ENCODE data around the gene CRHR1. TPM values are rescaled to one million over a fixed set of nuclear protein-coding genes. Genes with fewer than 3 reads are reported as not detected.

CRHR1 gene
- total and polyA plus RNA-seq, 2 of the 4 experiments (the other 2 are of a cell fraction) = not detected

GRCh38 chr17:45775576-45776011, 8.5 kb upstream of the CRHR1 start:
- dilution Hi-C loops (cut with HindIII; ENCODE audit: low sequenced_read_pairs, unreplicated experiment) = no loop called here
- ChIA-PET POLR2A (ENCODE audit: unreplicated experiment) (no interaction called here), CTCF (no interaction called here)

More at GRCh38 chr17:45775576-45776011, 8.5 kb upstream of the CRHR1 start:
- H2BK120ac ChIP-seq (ENCODE audit: low read depth, low read length) = no peak overlapping the region
- no peaks in the 10 kb centered on the region for H4K20me1 ChIP-seq (ENCODE audit: insufficient read depth, low read length)
- H2BK5ac ChIP-seq (ENCODE audit: low read depth, low read length, poor library complexity, severe bottlenecking) = no peak overlapping the region
- H3K23ac ChIP-seq (ENCODE audit: low read depth, low read length) = no peak overlapping the region
- H2AK9ac ChIP-seq (replicated peaks; ENCODE audit: low read depth, low read length, poor library complexity) = no peak overlapping the region
- intact Hi-C loops (cut with micrococcal nuclease) (no loop called here), in situ Hi-C loops (cut with MboI; ENCODE audit: low sequenced_read_pairs) (no loop called here)
- no peak overlapping the region for H3K14ac ChIP-seq (replicated peaks; ENCODE audit: low read depth, low read length)
- H3K9me1 ChIP-seq (ENCODE audit: insufficient read depth, low read length) = no peaks in the 10 kb centered on the region; the same call in 1 of the 2 replicates
- H2AK5ac ChIP-seq (ENCODE audit: low read depth, low read length) = no peak overlapping the region
- H3K4me1 ChIP-seq (ENCODE audit: control insufficient read depth, insufficient read depth, low read length) = no peaks in the 10 kb centered on the region
- no peaks in the 10 kb centered on the region for H3K9me3 ChIP-seq (ENCODE audit: control insufficient read depth, insufficient read depth, low read length)
- no peak overlapping the region for H2BK15ac ChIP-seq (ENCODE audit: low read depth, low read length)
- no peak overlapping the region for H3K4me3 ChIP-seq (ENCODE audit: insufficient read depth, low read depth, low read length)
- no peak overlapping the region for H3K4me2 ChIP-seq (ENCODE audit: low read depth, low read length)
- no peak overlapping the region for H3K18ac ChIP-seq (ENCODE audit: low read depth, low read length)
- H3K9ac ChIP-seq (ENCODE audit: low read depth, low read length) = no peak overlapping the region
- no peak for ATAC-seq (ENCODE audit: low read depth)
- no peak overlapping the region for H2BK20ac ChIP-seq (ENCODE audit: low read depth, low read length)
- H3K27me3 ChIP-seq (ENCODE audit: control insufficient read depth, insufficient read depth, low read length) = peaks cover 17% of the 10 kb centered on the region
- H3K36me3 ChIP-seq (ENCODE audit: control insufficient read depth, insufficient read depth, low read length) = no peaks in the 10 kb centered on the region
- no peak overlapping the region for H4K91ac ChIP-seq (ENCODE audit: insufficient read depth, low read depth, low read length)
- no peak overlapping the region for H2AFZ ChIP-seq (replicated peaks; ENCODE audit: low read length, poor library complexity)
- DNase-seq = no peak
- BruUV-seq (replicated peaks) = no TSS peak
- TF ChIP-seq RAD21 (IDR thresholded peaks at IDR 0.05; ENCODE audit: low read length) = no peak
- no peak for TF ChIP-seq BHLHE40 (IDR thresholded peaks at IDR 0.05; ENCODE audit: low read depth, low read length)
- TF ChIP-seq CTCF (conservative IDR thresholded peaks at IDR 0.05; ENCODE audit: low read depth, low read length) = no peak
- no peak for TF ChIP-seq RFX5 (IDR thresholded peaks at IDR 0.05; ENCODE audit: low read depth, low read length)
- TF ChIP-seq ELK1 (IDR thresholded peaks at IDR 0.05; ENCODE audit: borderline replicate concordance, low read depth, low read length) = no peak
- no peak for TF ChIP-seq MAZ (IDR thresholded peaks at IDR 0.05; ENCODE audit: borderline replicate concordance, low read depth, low read length)
- no peak for TF ChIP-seq RCOR1 (IDR thresholded peaks at IDR 0.05; ENCODE audit: insufficient replicate concordance, low read length)
- no peak for TF ChIP-seq CHD1 (IDR thresholded peaks at IDR 0.05; ENCODE audit: low read depth, low read length)
- no peak for TF ChIP-seq SMC3 (IDR thresholded peaks at IDR 0.05; ENCODE audit: low read depth, low read length)
- TF ChIP-seq NFE2L2 (IDR thresholded peaks at IDR 0.05; ENCODE audit: low read depth, low read length) = no peak
- no peak for TF ChIP-seq CEBPB (IDR thresholded peaks at IDR 0.05; ENCODE audit: low read depth, low read length)
- no peak for TF ChIP-seq USF2 (IDR thresholded peaks at IDR 0.05; ENCODE audit: low read depth, low read length)
- TF ChIP-seq MAFK (IDR thresholded peaks at IDR 0.05; ENCODE audit: low read depth, low read length) = no peak
- TF ChIP-seq POLR2A (IDR thresholded peaks at IDR 0.05; ENCODE audit: low read depth, low read length) = no peak
- TF ChIP-seq FOS (IDR thresholded peaks at IDR 0.05; ENCODE audit: low read depth, low read length) = no peak
- TF ChIP-seq MXI1 (IDR thresholded peaks at IDR 0.05; ENCODE audit: borderline replicate concordance, low read depth, low read length) = no peak
- H3K4ac ChIP-seq (ENCODE audit: low read depth, low read length) = no peak overlapping the region
- no peak overlapping the region for H3K27ac ChIP-seq (ENCODE audit: insufficient read depth, low read length)
- no peak overlapping the region for H4K8ac ChIP-seq (ENCODE audit: low read depth in 2 of 2, low read length in 2 of 2)
- H3K56ac ChIP-seq (ENCODE audit: extremely low read depth, insufficient read depth, low read length) = no peak overlapping the region
- no CpG with 5 or more reads among the region's 4 CpGs for WGBS, 2 experiments (ENCODE audit: extremely low coverage in 2 of 2, insufficient read length in 1 of 2)
- no peaks in the 10 kb centered on the region for H3K79me1 ChIP-seq (ENCODE audit: low read depth in 1 of 2, low read length in 2 of 2)
- H4K5ac ChIP-seq (ENCODE audit: low read depth, low read length) = no peak overlapping the region
